PC-9 (cell line): ENCODE measurements around the gene BCKDK. TPM values are rescaled to one million over a fixed set of nuclear protein-coding genes. Genes with fewer than 3 reads are reported as not detected.

Source experiments
- BruUV-seq: library from RNA; stranded (reverse); fragments of 400-500 nt; replicated peaks from 2 replicates; lab custom pipeline; 2021; lab: Mats Ljungman, UMichigan
- CTCF ChIA-PET: fragments of 300-600 bp; sonication (Branson Sonifier 250); formaldehyde crosslinking; loops from one replicate; lab custom pipeline; 2022; ENCODE audit warnings: antibody characterized with exemption; lab: Charles Lee
- POLR2A ChIA-PET: fragments of 300-600 bp; sonication (Branson Sonifier 250); formaldehyde crosslinking; loops from one replicate; lab custom pipeline; 2022; ENCODE audit warnings: antibody characterized with exemption; ENCODE audit not compliant: unreplicated experiment; lab: Charles Lee
- DNase-seq, 2 experiments: peaks; one replicate each; pipeline versions ENCODE4 v3.0.0 to v3.0.0-alpha.2; 2015 to 2022; ENCODE audit warnings: mixed read lengths in 1 of 2
- H2AFZ ChIP-seq: fragments of 200-600 bp; sonication (generic); 2 replicates; pipeline ENCODE4 v1.8.1; 2017; ENCODE audit warnings: antibody characterized with exemption
- H3F3A ChIP-seq: fragments of 200-600 bp; sonication (generic); 2 replicates; pipeline ENCODE4 v1.8.1; 2017; ENCODE audit warnings: antibody characterized with exemption, mild to moderate bottlenecking, low read depth; ENCODE audit not compliant: insufficient read depth
- H3K27ac ChIP-seq: fragments of 200-600 bp; sonication (generic); 2 replicates; pipeline ENCODE4 v1.6.1; 2016; ENCODE audit warnings: mixed run types
- H3K27me3 ChIP-seq: fragments of 200-600 bp; sonication (generic); 2 replicates; pipeline ENCODE4 v1.6.1; 2016; ENCODE audit warnings: low read depth, mixed run types; ENCODE audit not compliant: insufficient read depth
- H3K36me3 ChIP-seq: fragments of 200-600 bp; sonication (generic); 2 replicates; pipeline ENCODE4 v1.6.1; 2016; ENCODE audit warnings: low read depth, mixed run types
- H3K4me1 ChIP-seq: fragments of 200-600 bp; sonication (generic); replicated peaks from 2 replicates; pipeline ENCODE4 v1.6.1; 2016; ENCODE audit warnings: mixed run types; ENCODE audit not compliant: insufficient read depth
- H3K4me2 ChIP-seq: fragments of 200-600 bp; sonication (generic); 2 replicates; pipeline ENCODE4 v1.6.1; 2017; ENCODE audit warnings: mixed run types
- H3K4me3 ChIP-seq: fragments of 200-600 bp; sonication (generic); 2 replicates; pipeline ENCODE4 v1.6.1; 2016; ENCODE audit warnings: mixed run types
- H3K79me2 ChIP-seq: fragments of 200-600 bp; sonication (generic); 2 replicates; pipeline ENCODE4 v1.6.1; 2017; ENCODE audit warnings: low read depth, mixed run types
- H3K9me2 ChIP-seq: fragments of 200-600 bp; sonication (generic); 2 replicates; pipeline ENCODE4 v1.8.1; 2017; ENCODE audit warnings: mild to moderate bottlenecking; ENCODE audit not compliant: insufficient read depth
- H3K9me3 ChIP-seq: fragments of 200-600 bp; sonication (generic); 2 replicates; pipeline ENCODE4 v1.8.1; 2016; ENCODE audit warnings: low read depth; ENCODE audit not compliant: insufficient read depth
- H4K20me1 ChIP-seq: fragments of 200-600 bp; sonication (generic); 2 replicates; pipeline ENCODE4 v1.8.1; 2017; ENCODE audit not compliant: insufficient read depth
- EZH2 ChIP-seq: fragments of 200-600 bp; sonication (generic); IDR thresholded peaks from 2 replicates; pipeline ENCODE4 v1.8.0; 2017; ENCODE audit warnings: antibody characterized with exemption, low read depth
- intact Hi-C: fragments of 100-400 bp; cut with micrococcal nuclease; formaldehyde crosslinking; loops from one replicate; pipeline ENCODE4 v1.10.0; 2022; ENCODE audit not compliant: unreplicated experiment
- total RNA-seq: library from RNA; stranded (reverse); gene quantifications from 2 replicates; pipeline ENCODE4 v1.2.3, GENCODE V29; 2021
- TF ChIP-seq, protein P1 (sequence below): fragments of 200-600 bp; sonication (generic); conservative IDR thresholded peaks from 2 replicates; pipeline ENCODE4 v1.6.1; 2017; ENCODE audit warnings: mixed run types, antibody characterized with exemption, mild to moderate bottlenecking, moderate library complexity

The BCKDK gene
- total RNA-seq, 1 experiment from 2014 or later = 41.5 TPM

DNA sequence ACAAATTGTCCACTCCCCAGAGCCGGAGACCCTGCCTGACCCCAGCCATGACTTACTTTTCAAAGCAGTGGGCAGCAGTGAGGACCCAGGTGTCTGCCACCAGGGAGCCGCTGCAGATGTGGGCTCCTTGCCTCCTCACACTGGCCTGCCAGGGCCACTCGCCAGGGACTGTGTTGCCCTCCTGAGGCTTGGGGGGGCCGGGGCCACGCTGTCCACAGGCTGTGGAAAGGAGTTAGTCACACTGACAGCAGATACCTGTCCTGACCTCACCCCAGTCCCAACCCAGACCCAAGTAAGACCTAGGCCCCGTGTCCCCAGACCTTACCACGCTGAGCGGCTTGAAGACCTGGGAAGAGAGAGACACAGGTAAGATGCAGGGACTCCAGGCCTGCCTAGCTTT is 20.7 kb upstream of the BCKDK start:
- ChIA-PET POLR2A (interaction anchor here (0.6 kb wide), 1 partner anchor 34 kb away, joined by 5 read pairs; no protein-coding TSS in a partner anchor), CTCF (no interaction called here)
- no TSS peak for BruUV-seq
- Histone ChIP-seq H3K4me1 (no peaks in the 10 kb centered on the region), H3K36me3 (no peaks in the 10 kb centered on the region), H3K27ac (no peak overlapping the region), H3K4me2 (no peak overlapping the region), H3K4me3 (no peak overlapping the region), H3K27me3 (no peaks in the 10 kb centered on the region), H3K9me2 (no peaks in the 10 kb centered on the region), H3K79me2 (no peaks in the 10 kb centered on the region), H4K20me1 (0 out of 2 replicates have a peak, but pooled peaks cover 4% of the 10 kb centered on the region), H3F3A (peaks cover 3% of the 10 kb centered on the region; the same call in 1 of the 2 replicates), H3K9me3 (no peaks in the 10 kb centered on the region), H2AFZ (no peak overlapping the region)
- TF ChIP-seq EZH2 = no peak
- TF ChIP-seq, protein P1, sequence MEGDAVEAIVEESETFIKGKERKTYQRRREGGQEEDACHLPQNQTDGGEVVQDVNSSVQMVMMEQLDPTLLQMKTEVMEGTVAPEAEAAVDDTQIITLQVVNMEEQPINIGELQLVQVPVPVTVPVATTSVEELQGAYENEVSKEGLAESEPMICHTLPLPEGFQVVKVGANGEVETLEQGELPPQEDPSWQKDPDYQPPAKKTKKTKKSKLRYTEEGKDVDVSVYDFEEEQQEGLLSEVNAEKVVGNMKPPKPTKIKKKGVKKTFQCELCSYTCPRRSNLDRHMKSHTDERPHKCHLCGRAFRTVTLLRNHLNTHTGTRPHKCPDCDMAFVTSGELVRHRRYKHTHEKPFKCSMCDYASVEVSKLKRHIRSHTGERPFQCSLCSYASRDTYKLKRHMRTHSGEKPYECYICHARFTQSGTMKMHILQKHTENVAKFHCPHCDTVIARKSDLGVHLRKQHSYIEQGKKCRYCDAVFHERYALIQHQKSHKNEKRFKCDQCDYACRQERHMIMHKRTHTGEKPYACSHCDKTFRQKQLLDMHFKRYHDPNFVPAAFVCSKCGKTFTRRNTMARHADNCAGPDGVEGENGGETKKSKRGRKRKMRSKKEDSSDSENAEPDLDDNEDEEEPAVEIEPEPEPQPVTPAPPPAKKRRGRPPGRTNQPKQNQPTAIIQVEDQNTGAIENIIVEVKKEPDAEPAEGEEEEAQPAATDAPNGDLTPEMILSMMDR = no peak
- intact Hi-C loops = no loop called here
- no peak for DNase-seq

DNA sequence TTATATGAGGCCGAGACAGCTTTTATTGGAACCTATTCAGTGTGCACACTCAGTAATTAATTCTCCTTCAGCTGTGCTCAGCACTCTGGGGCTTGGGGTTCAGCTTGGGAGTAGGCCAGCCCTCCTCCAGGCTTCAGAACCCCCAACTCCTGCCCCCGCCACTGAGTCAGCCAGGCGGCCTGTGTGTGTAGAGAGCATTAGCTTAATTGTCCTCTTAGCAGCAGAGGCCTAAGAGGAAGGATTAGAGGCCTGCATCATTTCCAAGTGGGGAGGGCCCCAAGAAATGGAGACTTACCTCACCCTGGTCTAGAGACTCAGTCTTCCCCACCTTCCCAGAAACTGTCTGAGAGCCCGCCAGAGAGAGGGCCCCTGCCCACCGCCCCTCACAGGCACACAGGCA is 20.2 kb upstream of the BCKDK start:
- no peak for DNase-seq
- Histone ChIP-seq H3K4me2 (no peak overlapping the region), H3K79me2 (no peaks in the 10 kb centered on the region), H3K36me3 (no peaks in the 10 kb centered on the region), H3K4me1 (no peaks in the 10 kb centered on the region), H3K27me3 (no peaks in the 10 kb centered on the region), H4K20me1 (no peaks in the 10 kb centered on the region), H3K9me2 (no peaks in the 10 kb centered on the region), H2AFZ (no peak overlapping the region), H3F3A (no peaks in the 10 kb centered on the region), H3K4me3 (no peak overlapping the region), H3K27ac (no peak overlapping the region), H3K9me3 (no peaks in the 10 kb centered on the region)
- intact Hi-C loops = no loop called here
- no peak for TF ChIP-seq EZH2
- TF ChIP-seq, protein P1 = no peak
- ChIA-PET CTCF (no interaction called here), POLR2A (interaction anchor here (0.6 kb wide), 1 partner anchor 34 kb away, joined by 5 read pairs; no protein-coding TSS in a partner anchor)
- BruUV-seq = no TSS peak

DNA sequence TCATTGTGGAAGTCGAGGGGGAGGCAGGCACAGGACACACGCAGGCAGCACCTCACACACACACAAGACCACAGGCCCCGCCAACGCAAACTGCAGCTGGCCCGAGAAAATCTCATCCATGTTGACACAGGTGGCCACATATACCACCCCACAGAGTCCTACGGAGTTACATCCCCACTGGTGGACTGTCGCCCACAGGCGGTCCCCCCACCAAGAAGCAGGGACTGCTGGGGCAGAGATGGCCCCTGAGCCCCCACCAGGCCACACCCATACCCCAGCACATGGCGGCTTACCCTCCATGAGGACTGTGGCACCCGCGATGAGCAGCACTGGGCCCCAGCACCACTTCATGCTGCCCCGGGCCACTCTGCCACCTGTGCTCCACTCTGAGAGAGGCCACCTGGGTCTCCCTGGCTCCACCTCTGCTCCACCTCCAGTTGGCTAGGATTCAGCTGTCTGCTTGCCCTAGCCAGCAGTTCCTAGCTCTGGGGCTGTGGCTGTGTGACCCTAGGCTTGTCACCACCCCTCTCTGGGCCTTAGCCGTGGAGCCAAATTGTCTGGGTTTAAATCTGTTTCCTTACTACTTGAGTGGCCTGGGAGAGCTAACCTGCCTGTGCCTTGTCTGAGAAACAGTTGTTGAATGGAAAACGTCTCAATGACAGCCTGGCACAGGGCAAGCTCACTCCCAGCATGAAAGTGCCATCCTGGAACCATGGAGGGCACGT is 19.6 kb upstream of the BCKDK start, which contains the start of gene PRSS53:
PRSS53 (minus strand) TSS at position 485 of the 725 bp plus-strand sequence; CDS start at position 351, 134 bp downstream.
- Histone ChIP-seq H3K27ac (no peak within 1 kb of the TSS), H3K4me1 (0 out of 2 replicates have a peak, but pooled peaks cover 3% of the 10 kb centered on the region), H4K20me1 (no peaks in the 10 kb centered on the region), H3K79me2 (peaks cover 4% of the 10 kb centered on the region; the same call in 1 of the 2 replicates), H3K9me3 (no peaks in the 10 kb centered on the region), H3K36me3 (no peaks in the 10 kb centered on the region), H3K4me2 (no peak within 1 kb of the TSS), H3F3A (no peaks in the 10 kb centered on the region), H3K4me3 (no peak within 1 kb of the TSS), H2AFZ (no peak within 1 kb of the TSS), H3K9me2 (no peaks in the 10 kb centered on the region), H3K27me3 (no peaks in the 10 kb centered on the region)
- TF ChIP-seq, protein P1 = no peak
- TF ChIP-seq EZH2 = no peak
- intact Hi-C loops = no loop called here
- POLR2A ChIA-PET = no interaction called here
- CTCF ChIA-PET = no interaction called here
- no peak for DNase-seq
- no TSS peak for BruUV-seq
